GM19328 (cell line): ENCODE measurements around the gene SLTM.
"Not testable (repeated sequence)": the region's sequence is repeated elsewhere in the genome, so short reads cannot be mapped to it uniquely, and the experiment has no call there.

Experiments
- ATAC-seq: cut with Tn5 transposase; IDR thresholded peaks from one replicate; pipeline ENCODE4 v1.9.1; 2021; ENCODE audit warnings: mild to moderate bottlenecking, moderate library complexity; ENCODE audit not compliant: unreplicated experiment

Gene SLTM

GRCh38 chr15:58877999-58878825 is 55.3 kb downstream of the SLTM start:
- no peak for ATAC-seq

- ATAC-seq, result no peak
These were observed 57.0 kb downstream of the SLTM start for GRCh38 chr15:58876306-58877106.

- no peak for ATAC-seq
These were observed 58.1 kb downstream of the SLTM start for GRCh38 chr15:58875343-58875742.

DNA sequence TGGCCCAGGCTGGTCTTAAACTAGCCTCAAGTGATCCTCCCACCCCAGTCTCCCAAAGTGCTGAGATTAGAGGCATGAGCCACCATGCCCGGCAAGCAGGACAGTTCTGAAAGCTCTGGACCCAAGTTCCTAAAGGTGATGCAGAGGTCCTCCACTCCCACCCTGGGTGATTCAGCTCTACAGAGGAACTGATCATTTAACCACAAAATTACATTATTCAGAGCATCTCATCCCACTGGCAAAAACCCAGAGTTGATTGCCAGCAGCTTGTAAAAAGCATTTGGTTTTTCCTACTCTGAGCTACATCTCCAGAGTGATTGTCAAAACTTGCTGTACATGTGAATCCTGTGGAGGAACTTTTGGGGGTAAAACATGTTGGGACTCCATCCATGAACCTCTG is 60.2 kb downstream of the SLTM start:
- ATAC-seq, result no peak

DNA sequence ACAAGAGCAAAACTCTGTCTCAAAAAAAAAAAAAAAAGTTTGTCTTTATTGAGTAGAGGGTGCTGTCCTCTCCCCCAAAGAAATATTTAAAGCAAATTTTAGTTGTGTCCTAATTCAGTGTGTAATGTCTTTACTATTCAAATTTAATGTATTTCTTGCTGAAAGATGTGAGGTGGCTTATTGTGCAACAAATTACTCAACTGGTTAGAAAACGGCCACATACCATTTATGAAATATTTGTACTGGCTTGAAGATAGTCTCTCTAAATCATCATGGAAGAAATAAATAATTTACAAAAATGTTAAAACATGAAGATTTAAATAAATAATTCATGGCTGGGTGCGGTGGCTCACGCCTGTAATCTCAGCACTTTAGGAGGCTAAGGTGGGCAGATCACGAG is 63.0 kb downstream of the SLTM start:
- no peak for ATAC-seq

DNA sequence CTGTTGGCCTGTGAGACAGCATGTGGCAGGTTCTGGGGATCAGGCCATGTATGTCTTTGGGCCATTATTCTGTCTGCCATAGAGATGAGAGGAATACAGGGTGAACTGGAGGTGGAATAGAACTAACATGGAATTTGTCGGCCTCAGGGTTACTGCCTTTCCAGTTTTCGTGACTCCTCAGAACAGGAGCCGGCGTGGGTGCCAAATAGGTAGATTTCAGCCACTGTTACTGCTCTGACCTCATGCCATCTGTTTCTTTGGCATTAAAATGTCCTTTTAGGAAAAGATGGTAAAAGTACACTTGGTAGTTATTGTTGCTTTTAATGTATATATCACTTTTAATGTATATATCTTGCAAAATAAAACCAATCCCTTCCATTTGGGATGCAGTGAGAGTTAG is 65.6 kb downstream of the SLTM start:
- no peak for ATAC-seq

GRCh38 chr15:58865425-58865880 is 68.0 kb downstream of the SLTM start:
- no peak for ATAC-seq

DNA sequence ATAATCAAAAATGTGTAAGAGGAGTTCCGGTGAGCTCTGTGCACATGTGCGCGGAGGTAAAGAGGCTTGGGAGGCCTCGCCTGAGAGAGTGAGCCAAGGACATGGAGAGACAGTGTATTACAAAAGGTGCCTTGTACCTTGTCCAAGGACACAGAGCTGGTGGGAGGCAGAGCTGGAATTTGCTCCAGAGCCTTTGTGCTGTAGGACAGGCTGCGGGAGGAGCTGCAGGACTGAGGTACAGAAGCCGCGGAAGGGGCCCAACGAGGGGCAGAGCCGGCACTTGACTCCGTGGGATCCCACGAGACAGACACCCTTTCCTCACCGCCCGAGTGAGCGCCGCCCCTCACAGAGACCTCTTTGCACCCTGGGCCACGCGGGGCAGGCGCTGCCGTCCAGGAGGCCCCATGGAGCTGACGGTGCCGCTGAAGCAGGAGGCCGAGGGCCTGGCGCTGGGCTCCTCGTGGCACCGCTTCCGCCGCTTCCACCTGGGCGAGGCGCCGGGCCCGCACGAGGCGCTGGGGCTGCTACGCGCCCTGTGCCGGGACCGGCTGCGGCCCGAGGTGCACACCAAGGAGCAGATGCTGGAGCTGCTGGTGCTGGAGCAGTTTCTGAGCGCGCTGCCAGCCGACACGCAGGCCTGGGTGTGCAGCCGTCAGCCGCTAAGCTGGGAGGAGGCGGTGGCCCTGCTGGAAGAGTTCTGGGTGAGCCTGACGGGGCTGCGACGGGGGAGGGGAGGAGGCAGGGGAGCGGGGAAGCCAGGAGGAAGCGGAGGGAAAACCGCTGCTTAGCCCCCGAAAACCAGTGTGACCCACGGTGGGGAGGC is 68.7 kb downstream of the SLTM start:
- ATAC-seq, result no peak

GRCh38 chr15:58862326-58862725 is 71.2 kb downstream of the SLTM start:
- no peak for ATAC-seq

DNA sequence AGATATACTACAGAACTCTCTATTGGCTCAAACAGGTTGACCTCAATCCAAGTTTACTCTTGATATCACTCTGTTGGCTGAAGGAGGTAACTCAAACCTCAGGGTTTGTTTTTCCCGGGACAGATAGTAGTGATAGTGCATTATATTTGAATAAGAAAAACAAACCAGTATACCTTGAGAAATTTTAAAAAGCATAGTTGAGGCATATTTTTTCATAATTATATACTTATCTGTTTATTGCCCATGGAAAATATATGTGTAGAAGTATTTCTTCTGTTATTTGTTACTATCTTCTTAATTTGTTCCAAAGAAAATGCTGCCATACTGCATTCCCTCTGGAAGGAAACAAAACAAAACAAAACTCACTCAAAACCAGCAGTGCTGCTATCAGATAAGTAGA is 76.9 kb downstream of the SLTM start:
- not testable (repeated sequence) for ATAC-seq

DNA sequence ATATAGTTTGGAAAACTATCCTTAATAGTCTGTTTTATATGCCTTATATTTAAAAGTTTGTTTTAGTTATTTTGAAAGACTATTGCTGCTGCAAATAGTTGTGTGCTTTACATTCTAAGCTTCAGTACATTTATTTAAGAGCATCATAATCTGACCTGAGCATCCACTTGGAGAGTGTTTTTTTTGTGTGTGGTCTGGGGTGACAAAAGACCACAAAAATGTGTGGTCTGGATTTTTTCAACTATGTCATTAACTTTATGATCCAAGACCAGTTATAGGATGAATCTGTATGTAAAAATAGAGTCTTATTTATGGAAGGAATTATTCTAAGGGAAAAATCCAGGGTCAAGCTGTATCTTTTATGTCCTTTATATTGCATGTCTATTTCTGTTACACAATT is 77.4 kb downstream of the SLTM start:
- no peak for ATAC-seq

DNA sequence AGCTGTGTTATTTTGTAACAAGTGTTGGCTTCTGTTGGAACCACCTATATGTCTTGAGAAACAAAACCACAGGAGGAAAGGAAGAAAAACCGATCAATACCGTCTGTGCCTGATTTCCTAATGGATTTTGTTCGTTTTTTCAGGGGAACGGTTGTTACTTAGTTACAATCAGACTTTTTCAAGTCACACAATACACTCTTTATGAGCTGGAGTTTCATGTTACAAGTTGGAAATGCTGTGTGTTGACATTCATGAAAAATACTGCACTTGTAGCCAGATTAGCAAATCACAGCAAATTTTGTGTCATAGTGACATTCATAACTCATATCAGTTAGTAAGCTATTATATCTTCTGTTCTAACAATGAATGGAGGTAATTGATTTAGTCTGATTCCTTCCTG is 78.9 kb downstream of the SLTM start:
- ATAC-seq, result no peak

DNA sequence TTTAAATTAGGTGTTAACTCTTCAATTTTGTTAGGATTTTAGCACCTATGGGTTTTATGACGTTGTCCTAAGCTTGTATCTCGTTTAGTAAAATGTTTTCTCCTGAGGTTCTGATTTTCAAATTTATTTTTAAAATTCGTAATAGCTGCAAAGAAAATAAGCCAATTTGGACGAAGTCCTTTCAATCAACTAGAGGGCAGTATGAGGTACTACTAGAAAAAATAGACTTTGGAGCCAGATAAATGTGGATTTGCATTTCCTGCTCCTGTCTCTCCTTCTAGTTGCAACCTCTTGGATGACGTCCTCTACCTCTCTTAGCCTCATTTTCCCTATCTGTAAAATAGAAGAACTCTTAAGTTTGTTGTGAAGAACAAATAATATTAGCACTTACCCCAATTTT is 81.1 kb downstream of the SLTM start:
- no peak for ATAC-seq

GRCh38 chr15:58851205-58851604 is 82.3 kb downstream of the SLTM start:
- ATAC-seq, result not testable (repeated sequence)

GRCh38 chr15:58842713-58843396 is 90.6 kb downstream of the SLTM start:
- no peak for ATAC-seq

GRCh38 chr15:58840048-58840447 is 93.4 kb downstream of the SLTM start:
- ATAC-seq, result no peak

DNA sequence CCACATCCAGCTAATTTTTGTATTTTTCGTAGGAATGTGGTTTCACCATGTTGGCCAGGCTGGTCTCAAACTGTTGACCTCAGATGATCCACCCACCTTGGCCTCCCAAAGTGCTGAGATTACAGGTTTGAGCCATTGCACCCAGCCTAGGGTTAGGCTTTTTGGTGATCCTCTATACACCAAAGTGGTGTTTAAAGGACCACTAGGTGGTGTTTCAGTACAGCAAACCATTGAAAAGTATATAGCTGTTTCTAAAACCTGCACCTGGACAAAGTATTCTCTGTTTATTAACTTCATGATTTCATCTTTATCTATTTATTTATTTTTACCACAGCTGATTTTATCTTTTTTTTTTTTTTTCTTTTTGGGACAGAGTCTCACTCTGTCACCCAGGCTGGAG is 94.0 kb downstream of the SLTM start:
- no peak for ATAC-seq

- not testable (repeated sequence) for ATAC-seq
These were observed 99.6 kb downstream of the SLTM start for GRCh38 chr15:58833681-58834426.

DNA sequence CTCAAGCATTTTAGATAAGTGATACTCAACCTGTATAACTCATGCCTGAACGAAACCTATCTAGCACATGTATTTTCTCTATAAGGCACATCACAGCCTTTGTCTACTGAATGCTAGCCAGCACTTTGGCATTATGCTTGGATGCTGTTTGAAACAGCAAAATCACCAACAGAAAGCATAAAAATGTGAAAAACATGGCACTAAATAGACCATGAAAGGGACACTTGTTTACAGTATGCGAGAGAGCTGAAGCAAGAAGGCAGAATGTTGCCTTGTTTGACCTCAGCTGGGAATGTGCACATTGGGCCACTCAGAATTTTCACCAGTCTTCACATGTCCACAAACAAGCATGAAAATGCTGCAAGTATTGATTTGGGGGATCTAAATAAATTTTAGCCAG is 102.9 kb downstream of the SLTM start:
- no peak for ATAC-seq
